PC-9 (cell line): Measurements from ENCODE around the gene ZNF512B.

Experiments used
- EZH2 ChIP-seq: fragments of 200-600 bp; sonication (generic); IDR thresholded peaks from 2 replicates; pipeline ENCODE4 v1.8.0; 2017; ENCODE audit warnings: antibody characterized with exemption, low read depth
- TF ChIP-seq, protein P1 (sequence below): fragments of 200-600 bp; sonication (generic); conservative IDR thresholded peaks from 2 replicates; pipeline ENCODE4 v1.6.1; 2017; ENCODE audit warnings: mixed run types, antibody characterized with exemption, mild to moderate bottlenecking, moderate library complexity

DNA sequence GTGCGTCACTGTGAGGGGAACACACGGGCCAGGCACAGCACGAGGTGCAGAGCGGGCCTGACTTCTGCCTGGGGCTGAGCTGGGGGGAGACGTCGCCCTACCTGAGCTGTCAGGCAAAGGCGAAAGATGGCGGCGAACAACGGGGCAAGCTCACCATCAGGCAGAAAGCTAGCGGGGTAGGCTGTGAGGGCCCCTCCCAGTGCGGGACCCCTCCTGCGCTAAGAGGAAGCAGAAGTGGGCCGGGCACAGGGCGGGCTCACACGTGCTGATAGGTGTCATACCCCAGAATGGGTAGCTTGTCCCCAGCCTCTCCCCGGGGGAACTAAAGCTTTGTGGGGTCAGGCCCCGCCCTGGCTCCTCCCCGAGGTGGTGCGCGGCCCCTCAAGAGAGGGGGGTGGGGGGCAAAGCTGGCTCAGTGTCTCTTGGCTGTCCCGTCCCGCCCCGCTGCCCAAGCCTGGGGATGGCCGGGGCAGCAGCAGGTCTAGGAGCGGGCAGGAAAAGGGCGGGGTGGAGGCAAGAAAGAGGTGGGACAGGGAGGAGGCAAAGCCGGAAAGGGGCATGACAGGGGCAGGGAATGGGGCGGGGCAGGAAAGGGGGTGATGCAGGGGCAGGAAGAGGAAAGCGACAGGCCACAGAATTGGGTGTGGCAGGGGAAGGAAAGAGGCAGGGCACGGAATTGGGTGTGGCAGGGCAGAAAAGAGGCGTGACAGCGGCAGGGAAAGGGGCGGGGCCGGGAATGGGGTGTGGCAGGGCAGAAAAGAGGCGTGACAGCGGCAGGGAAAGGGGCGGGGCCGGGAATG lies 28.2 kb downstream of the ZNF512B start:
- TF ChIP-seq, protein P1, sequence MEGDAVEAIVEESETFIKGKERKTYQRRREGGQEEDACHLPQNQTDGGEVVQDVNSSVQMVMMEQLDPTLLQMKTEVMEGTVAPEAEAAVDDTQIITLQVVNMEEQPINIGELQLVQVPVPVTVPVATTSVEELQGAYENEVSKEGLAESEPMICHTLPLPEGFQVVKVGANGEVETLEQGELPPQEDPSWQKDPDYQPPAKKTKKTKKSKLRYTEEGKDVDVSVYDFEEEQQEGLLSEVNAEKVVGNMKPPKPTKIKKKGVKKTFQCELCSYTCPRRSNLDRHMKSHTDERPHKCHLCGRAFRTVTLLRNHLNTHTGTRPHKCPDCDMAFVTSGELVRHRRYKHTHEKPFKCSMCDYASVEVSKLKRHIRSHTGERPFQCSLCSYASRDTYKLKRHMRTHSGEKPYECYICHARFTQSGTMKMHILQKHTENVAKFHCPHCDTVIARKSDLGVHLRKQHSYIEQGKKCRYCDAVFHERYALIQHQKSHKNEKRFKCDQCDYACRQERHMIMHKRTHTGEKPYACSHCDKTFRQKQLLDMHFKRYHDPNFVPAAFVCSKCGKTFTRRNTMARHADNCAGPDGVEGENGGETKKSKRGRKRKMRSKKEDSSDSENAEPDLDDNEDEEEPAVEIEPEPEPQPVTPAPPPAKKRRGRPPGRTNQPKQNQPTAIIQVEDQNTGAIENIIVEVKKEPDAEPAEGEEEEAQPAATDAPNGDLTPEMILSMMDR: no peak
- TF ChIP-seq EZH2: no peak
